GM19395 (cell line): Measurements from ENCODE around the gene UBE2G1.
"Not testable (repeated sequence)": the region's sequence is repeated elsewhere in the genome, so short reads cannot be mapped to it uniquely, and the experiment has no call there.

Source experiments
- ATAC-seq: cut with Tn5 transposase; IDR thresholded peaks from one replicate; pipeline ENCODE4 v1.9.1; 2021; ENCODE audit warnings: mild to moderate bottlenecking, moderate library complexity; ENCODE audit not compliant: unreplicated experiment

Gene UBE2G1

GRCh38 chr17:4255271-4255670, 111.2 kb downstream of the UBE2G1 start:
- not testable (repeated sequence) for ATAC-seq

- ATAC-seq = no peak
Measured at GRCh38 chr17:4250887-4251286, 115.6 kb downstream of the UBE2G1 start.

- ATAC-seq = no peak
Measured at GRCh38 chr17:4249452-4250029, 116.9 kb downstream of the UBE2G1 start.

- no peak for ATAC-seq
Measured at GRCh38 chr17:4248504-4249277, 117.8 kb downstream of the UBE2G1 start.

GRCh38 chr17:4247971-4248388, 118.5 kb downstream of the UBE2G1 start:
- no peak for ATAC-seq

- no peak for ATAC-seq
Measured at GRCh38 chr17:4247361-4247970, 119.0 kb downstream of the UBE2G1 start.

- ATAC-seq = no peak
Measured at GRCh38 chr17:4246674-4247073, 119.8 kb downstream of the UBE2G1 start.

- no peak for ATAC-seq
Measured at GRCh38 chr17:4241535-4241934, 124.9 kb downstream of the UBE2G1 start.

GRCh38 chr17:4236456-4236855, 130.0 kb downstream of the UBE2G1 start:
- ATAC-seq = no peak

GRCh38 chr17:4235372-4236279, 130.8 kb downstream of the UBE2G1 start:
- no peak for ATAC-seq

- ATAC-seq = no peak
Measured at GRCh38 chr17:4234401-4234800, 132.1 kb downstream of the UBE2G1 start.

- no peak for ATAC-seq
Measured at GRCh38 chr17:4233668-4234258, 132.7 kb downstream of the UBE2G1 start.

GRCh38 chr17:4232168-4232813, 134.2 kb downstream of the UBE2G1 start:
- no peak for ATAC-seq

- no peak for ATAC-seq
Measured at GRCh38 chr17:4229627-4230541, 136.6 kb downstream of the UBE2G1 start.

GRCh38 chr17:4221899-4222659, 144.4 kb downstream of the UBE2G1 start:
- ATAC-seq = no peak

- ATAC-seq = no peak
Measured at GRCh38 chr17:4221163-4221562, 145.3 kb downstream of the UBE2G1 start.

- no peak for ATAC-seq
Measured at GRCh38 chr17:4220655-4221054, 145.8 kb downstream of the UBE2G1 start.
